HG03439 (cell line): ENCODE data around the gene SEBOX.
A peak's percentile ranks its signal among the peaks of the same experiment; 100 is the strongest.

Source experiments
- ATAC-seq: cut with Tn5 transposase; IDR thresholded peaks from one replicate; pipeline ENCODE4 v1.9.1; 2021; ENCODE audit warnings: mild to moderate bottlenecking, moderate library complexity; ENCODE audit not compliant: unreplicated experiment

SEBOX gene, protein sequence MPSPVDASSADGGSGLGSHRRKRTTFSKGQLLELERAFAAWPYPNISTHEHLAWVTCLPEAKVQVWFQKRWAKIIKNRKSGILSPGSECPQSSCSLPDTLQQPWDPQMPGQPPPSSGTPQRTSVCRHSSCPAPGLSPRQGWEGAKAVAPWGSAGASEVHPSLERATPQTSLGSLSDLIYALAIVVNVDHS

DNA sequence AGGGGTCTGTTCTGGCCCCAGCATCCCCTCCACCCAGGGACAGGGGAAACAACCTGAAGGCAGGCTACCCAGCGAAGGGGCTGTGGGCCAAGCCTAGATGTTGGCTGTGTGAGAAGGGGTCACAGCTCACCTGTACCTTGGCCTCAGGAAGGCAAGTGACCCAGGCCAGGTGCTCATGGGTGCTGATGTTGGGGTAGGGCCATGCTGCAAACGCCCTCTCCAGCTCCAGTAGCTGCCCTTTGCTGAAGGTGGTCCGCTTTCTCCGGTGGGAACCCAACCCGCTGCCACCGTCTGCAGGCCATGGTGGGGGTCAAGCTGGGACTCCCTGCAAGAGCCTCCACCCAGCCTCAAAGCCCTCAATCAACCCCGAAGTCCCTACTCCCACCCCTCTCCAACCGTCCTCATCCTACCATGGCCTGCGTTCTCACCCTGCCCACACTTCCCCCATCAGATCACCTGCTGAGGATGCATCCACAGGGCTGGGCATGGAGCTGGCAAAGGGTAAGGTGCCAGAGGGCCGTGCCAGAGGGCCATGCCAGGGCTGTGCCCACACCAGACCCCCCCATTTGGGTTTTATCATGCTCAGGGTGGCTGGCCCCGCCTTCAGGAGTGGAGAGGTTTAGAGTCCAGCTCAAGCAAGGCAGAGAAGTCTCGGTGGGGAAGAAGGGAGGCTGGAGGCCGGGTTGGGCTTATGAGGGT, at the start of gene SEBOX:
Gene SEBOX, minus strand, starts transcription at position 535 of the 699 bp plus-strand sequence. Its CDS starts 48 bp downstream, at position 487.
- no peak for ATAC-seq

DNA sequence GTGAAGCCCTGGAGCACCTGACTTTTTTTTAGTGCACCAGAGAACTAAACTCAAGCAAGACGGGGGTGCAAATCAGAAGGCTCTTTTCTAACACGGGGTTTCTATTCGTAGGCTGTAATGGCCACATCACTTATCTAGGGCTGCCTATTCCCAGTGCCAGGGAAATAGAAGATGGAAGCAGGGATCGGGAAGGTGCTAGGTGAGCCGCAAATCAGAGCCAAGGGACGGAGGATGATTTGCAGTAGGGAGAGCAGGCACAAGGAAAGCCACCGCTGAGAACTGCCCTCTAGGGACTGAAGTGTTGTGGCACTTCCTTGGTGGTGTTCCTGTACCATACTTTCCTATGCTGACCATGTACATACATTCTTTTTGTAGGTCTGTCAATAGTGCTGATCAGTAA, 48.8 kb upstream of the SEBOX start:
- no peak for ATAC-seq

DNA sequence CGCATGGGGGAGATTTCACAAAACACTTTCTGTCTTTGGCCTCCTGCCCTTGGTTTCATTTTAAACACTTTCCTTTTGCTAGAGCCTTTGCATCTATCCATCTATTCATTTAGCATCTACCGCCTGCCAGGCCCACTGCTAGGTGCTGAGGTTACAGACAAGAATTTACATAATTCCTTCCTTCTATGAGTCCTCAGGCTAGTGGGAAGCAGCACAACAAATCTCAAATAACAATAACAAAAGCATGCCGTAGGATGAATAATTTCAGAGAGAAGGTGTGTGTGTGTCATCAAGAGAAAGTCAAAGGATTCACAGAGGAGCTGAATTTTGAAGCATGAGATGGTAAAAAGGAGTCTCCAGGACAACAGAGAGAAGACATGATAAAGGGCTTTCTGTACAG, 47.1 kb upstream of the SEBOX start:
- ATAC-seq = no peak

DNA sequence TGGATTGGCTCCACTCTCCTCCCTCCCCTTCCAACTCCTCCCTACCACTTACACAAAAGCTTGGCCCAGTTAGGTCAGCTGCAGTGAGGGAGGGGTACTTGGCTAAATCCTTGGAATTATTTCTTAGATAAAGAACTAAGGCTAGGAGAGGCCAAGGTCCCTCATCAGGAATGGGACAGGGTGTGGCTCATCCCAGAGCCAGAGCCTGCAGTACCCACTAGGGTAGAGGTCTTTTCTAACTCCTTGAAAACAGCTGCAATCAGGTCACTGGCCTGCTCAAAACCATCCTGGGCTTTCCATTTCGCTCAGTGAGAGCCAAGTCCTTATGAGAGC, 42.9 kb upstream of the SEBOX start:
- ATAC-seq = no peak

DNA sequence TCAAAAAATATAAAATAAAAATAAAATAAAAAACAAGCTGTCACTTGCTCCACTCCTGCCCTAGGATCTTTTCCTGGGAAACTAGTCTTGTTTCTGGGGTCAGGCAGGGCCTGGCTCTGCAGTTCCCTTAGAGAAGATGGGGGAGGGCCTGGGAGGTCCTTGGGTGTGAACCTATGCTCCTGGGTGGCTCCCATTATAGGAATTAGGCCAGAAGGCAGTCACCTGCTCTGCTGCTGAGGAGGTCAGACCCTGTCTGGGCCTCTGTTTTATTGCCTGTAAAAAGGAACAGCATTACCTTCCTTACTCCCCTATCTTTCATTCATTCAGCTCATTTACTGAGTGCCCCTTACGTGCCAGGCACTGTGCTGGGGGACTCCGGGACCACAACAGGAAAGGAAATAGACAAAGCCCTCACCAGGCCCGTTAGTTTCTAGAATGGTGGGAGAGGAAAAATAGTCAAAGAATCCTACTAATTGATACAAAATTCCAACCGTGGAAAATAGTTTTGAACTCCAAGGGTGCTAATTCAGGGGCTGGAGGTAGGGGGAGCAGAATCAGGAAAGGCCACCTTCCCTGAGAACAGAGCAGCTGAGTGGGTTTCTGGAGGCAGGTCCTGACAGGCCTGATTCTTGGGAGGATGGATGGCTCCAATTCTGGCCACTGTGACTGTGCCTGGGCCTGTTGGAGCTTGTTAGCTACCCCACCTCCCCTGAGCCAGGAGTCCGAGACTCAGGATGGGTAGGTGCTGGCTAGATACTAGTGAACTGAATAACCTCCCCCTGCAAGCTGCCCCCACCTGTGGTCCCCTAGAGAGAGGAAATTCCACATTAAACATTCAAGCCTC, 42.4 kb upstream of the SEBOX start:
- ATAC-seq = no peak

DNA sequence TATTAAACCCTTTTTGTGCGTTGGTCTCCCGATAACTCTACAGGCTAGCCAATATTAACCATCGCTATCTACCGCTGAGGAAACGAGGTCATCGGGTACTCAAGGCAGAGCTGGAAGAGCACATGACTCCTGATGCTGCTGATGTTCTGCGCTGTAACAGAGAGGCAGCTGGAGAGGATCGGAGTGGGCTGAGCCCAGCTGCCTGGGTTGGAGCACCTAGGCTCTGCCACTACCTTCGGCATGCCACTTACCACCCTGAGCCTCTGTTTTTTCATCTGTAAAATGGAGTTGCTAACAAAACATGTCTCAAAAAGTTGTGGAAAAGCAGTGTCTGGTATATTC, 41.4 kb upstream of the SEBOX start:
- ATAC-seq = no peak

DNA sequence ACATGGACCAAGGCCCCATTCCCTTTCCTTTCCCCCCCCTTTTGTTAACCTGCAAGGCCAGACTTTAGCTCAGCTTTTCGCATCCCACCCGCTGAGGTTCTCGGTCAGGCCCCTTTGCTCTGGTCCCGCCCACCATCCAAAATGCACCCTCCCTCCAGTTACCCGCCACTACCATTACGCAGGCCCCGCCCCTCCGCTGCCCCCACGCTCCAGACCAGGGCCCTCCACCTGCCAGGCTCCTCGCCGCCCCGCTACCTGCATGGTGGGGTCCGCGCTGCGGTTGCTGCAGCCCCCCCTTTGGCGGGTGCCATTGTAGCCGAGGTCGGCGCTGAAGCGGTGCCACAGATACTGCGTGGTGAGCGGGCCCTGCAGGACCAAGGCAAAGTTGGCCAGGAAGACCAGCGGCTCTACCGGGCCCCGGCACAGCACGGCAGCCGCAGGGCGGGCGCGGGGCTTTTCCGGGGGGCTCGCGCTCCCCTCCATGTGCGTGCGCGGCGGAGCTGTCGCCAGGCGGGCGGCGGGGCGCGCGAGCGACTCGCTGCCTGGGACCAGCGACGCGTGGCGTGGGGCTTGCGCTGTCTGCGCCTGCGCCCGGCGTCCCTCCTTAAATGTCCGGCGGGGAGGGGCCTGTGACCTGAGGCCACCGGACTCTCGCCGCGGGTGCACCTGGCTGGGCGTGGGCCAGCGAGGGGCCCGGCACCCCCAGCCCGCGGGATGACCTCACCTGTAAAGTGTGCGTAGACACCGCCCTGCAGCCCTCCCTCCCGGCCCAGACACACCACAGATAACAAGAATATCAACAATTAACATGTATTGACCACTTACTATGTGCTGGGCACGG, 40.9 kb upstream of the SEBOX start, which contains the start of gene SLC46A1:
Gene SLC46A1, minus strand, starts transcription at position 581 of the 841 bp plus-strand sequence. Its CDS starts 98 bp downstream, at position 483.
- ATAC-seq = peak; percentile 71

DNA sequence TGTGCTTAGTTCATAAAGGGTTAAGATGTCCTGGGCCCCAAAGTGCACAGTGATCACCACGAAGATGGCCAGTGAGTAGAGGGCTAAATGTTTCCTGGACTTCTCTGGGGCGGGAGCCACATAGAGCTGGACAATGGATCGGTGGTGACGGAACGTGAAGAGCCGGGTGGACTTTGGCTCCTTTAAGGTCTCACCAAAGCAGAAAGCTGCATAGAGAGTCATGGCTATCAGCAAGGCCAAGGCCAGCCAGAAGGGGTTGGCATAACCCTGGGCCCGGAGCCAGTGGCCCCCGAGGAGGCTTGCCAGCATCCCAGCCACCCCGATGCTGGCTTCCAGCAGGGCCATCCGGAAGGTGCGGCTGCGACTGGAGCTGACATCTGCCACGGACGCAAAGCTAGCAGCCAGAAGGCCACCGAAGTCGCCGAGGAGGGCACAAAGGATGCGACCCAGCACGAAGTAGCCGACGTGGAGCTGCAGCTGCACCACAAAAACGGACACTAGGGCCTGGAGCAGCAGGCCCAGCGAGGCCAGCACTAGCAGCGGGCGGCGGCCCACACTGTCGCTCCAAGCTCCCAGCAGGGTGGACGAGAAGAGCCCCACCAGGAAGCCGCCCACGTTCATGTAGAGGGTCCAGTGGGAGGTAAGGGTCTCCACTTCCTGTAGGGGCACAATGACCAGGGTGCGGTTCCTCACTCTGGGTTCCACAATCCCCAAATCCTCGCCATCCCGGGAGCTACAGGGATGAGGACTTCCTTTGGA, 40.0 kb upstream of the SEBOX start:
- ATAC-seq = no peak

DNA sequence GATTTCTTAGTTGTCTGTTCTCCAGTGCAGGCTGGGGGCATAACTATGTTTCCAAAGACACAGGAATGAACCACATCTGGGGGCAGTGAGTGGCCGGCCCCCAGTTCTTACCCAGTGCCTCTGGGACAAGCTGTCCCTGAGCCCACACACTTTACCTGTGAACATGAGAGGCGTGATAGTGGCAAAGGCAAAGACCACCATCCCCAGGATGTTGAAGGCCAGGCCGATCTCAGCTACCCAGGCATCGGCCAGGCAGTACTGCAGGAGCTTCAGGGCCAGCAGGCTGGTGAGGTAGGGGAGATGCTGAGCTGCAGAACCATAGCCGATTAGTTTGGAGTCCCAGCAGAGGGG, 39.4 kb upstream of the SEBOX start:
- ATAC-seq = no peak

DNA sequence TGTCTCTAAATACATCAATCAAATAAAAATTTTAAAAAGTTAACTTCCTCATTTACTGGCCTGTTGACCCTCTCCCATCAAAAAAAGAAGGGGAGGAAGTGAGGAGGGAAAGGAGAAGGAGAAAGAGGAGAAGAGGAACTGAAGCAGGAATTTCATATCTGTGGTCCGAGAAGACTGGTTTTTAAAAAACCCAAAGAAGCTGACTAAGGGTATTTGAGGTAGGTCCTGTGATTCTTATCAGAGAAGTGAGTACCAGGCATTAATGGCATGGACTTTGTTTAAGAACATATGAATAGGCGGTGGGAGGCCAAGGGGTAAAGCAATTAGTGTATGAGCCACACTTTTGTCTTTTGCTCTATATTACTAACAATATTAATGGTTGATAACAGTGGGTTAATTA, 39.0 kb upstream of the SEBOX start:
- ATAC-seq = no peak

DNA sequence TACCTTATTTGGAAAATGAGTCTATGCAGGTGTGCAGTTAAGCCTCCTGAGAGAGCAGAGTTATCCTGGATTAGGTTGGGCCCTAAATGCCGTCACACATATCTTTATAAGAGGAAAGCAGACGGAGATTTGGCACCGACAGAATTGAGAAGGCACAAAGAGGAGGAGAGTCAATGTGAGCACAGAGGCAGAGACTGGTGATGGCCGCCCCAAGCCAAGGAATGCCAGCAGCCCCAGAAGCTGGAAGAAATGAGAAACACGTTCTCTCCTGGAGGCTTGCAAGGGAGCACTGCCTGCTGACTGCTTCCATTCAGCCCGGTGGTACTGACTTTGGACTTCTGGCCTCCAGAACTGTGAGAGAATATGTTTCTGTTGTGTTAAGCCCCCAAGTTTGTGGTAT, 37.8 kb upstream of the SEBOX start:
- ATAC-seq = no peak

DNA sequence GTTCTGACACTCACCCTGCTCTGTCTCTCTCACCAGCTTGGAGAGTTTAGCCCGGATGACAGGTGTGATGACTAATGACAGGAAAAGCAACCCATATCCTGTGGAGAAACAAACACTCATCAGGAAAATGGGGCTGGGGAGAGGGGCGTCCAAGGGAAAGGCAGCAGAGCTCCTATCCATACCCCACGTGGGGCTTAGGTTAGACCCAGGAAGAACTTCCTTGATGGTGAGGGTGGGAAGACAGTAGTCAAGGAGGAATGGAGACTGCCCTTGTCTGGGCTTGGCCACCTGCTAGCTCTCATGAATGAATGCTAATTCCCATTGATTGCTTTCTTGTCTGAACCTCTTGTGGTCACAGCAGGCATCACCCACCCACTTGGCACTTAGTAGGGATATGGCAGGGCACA, 37.2 kb upstream of the SEBOX start:
- ATAC-seq = no peak

DNA sequence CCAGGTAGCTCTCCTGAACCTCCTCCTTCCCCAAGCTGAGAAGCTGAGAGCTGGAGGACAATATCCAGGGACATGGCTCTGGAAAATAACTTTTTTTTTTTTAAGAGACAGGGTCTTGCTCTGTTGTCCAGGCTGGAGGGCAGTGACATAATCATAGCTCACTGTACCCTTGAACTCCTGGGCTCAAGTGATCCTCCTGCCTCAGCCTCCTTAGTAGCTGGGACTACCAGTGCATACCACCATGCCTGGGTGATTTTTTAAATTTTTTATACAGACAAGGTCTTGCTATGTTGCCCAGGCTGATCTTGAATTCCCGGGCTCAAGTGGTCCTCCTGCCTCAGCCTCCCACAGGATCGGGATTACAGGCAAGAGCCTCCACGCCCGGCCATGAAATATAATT, 34.8 kb upstream of the SEBOX start:
- no peak for ATAC-seq

DNA sequence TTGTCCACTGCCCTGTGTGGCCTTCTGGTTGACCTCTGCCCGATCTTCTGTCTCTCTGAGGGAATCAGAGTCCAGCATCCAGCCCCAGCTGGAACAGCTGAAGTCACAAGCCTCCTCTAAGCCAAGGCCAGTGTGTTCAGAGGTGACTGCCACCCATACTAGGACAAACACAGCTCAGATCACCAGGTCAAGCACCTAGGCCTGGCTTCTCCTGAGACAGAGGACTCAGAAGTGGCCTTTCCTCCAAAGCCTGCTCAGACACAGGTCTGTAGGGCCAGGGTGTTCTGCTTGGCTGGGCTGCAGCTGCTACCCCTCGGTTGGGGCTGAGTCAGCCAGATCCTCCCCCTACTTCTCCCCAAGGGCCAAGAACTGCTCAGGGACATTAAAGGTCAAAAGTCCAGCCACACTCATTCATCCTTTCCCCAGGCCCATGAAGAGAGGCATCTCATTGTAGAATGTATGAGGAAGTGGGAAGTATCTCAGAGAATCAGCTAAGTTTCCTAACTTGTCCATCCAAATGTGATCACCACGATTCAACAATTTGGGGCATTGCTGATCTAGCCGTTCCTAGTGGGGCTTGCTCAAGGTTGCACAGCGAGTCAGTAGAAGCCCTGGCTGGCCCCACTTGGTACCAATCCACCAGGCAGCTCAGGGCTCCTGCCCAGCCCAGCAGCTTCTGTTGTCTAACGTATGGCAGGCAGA, 33.4 kb upstream of the SEBOX start:
- ATAC-seq = no peak

DNA sequence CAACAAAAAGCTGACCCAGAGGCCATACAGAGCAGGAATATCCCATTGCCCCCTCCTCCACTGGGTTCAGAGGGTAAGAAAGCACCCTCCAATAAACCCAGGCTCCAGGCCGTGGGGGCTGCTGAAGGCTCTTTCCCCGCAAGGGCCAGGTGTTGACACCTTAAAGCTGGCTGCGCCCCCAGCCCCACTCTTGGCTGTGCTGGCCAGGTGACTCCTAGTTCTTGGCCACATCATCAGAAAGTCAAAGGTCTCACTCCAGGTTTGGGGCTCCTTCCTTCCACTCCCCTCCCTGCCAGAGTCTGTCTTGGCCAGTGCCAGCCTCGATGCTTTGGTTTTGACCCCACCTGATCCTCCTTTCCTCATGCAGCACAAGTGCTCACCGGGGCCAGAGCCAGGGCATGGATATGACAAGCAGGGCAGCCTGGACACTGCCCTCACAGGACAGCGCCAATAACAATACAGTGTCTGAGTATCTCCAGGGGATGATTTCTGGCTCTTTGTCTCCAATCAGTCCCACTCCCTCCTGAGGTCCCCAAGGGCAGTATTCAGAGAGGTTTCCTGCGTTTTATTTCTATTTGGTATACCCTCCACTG, 32.8 kb upstream of the SEBOX start:
- no peak for ATAC-seq

DNA sequence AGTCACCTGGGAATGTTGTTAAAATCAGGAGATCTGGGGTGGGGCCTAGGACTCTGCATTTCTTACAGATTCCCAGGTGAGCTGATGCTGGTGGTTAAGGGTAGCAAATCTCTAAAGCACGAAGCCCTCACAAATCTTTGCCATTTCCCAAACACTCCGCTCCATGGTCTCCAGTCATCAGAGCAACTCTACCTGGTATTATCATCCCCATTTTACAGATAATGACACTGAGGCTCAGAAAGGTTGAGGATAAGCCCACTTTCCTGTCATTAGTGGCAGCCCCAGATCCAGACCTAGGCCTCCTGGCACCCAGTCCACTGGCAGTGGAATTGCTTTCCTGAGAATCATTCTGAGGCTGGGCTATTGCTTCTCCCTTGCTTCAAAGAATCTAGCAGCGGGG, 32.3 kb upstream of the SEBOX start:
- ATAC-seq = no peak

DNA sequence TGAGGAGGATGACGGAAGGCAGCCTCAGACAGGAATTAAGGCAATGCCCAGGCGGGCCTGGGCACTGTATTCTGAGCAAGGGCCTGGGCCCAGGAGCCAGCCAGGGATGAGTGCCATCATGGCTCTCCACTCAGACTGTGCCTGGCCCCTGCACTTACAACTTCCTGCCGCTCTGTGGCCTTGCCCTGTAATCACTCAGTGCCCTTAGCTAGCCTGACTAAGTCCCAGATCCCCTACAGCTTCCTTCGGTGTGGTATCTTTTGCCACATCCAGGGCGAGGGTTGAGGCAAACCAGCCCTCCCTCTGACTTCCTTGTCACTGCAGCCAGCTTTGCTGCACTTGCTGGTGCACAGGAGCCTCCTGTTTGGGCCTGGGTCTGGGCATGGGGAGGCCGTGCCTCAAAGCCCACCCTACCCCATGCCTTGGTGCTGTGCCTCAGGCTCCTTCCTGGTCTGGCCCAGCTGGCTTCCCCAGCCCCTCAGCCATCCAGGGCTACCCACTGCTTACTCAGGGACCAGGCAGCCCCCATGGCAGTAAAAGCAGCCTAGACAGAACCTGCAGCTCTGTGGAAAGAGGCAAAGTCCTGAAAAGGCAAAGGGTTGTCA, 31.7 kb upstream of the SEBOX start:
- no peak for ATAC-seq

DNA sequence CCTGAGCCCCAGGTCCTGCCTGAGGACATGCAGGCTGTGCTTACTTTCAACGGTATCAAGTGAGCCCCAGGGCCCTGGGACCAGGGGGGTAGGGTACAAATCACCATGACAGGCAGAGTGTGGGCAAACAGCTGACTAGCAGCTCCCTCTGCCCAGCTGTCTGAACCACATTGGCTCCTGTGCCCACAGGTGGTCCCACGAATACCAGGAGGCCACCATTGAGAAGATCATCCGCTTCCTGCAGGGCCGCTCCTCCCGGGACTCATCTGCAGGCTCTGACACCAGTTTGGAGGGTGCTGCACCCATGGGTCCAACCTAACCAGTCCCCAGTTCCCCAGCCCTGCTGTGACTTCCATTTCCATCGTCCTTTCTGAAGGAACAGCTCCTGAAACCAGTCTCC, 31.0 kb upstream of the SEBOX start:
- ATAC-seq = no peak

DNA sequence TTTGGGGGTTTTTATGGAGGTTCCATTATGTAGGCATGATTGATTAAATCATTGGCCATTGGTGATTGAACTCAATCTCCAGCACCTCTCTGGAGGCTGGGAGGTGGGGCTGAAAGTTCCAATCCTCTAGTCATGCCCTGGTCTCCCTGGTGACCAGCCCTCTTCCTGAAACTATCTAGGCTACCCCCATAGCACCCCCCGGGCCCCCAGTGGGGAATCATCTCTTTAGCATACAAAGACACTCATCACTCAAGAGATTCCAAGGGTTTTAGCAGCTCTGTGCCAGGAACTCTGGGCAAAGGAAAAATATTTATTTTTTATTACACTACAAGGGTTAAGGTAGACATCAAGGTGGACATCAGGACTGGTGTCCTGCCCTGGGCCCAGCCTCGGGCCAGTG, 30.4 kb upstream of the SEBOX start:
- no peak for ATAC-seq
